HL-60 (cell line): ENCODE results near the gene CFAP45.

ENCODE experiments used
- DNase-seq, 2 experiments: peaks; one replicate each; pipeline ENCODE4 v3.0.0-alpha.2; 2010 to 2020; ENCODE audit warnings: low read depth in 1 of 2, low spot score in 1 of 2
- H3K27ac ChIP-seq: fragments of 250-450 bp; sonication (Bioruptor Pico); replicated peaks from 2 replicates; pipeline ENCODE4 v1.5.1; 2020; ENCODE audit warnings: mild to moderate bottlenecking, moderate library complexity
- H3K27me3 ChIP-seq: fragments of 250-450 bp; sonication (Bioruptor Pico); 2 replicates; pipeline ENCODE4 v1.5.1; 2021; ENCODE audit warnings: mild to moderate bottlenecking, moderate library complexity; ENCODE audit not compliant: insufficient read depth, poor library complexity, severe bottlenecking
- H3K4me3 ChIP-seq: replicated peaks from 2 replicates; pipeline ENCODE4 v1.5.1; 2011; ENCODE audit warnings: mild to moderate bottlenecking, control low read depth, low read length; ENCODE audit not compliant: insufficient read depth
- GABPA ChIP-seq: IDR thresholded peaks from 2 replicates; pipeline ENCODE4 v1.6.1; 2012; ENCODE audit warnings: low read depth
- POLR2AphosphoS5 ChIP-seq: IDR thresholded peaks from 2 replicates; pipeline ENCODE4 v1.6.1; 2012; ENCODE audit warnings: low read depth
- SPI1 ChIP-seq: IDR thresholded peaks from 2 replicates; pipeline ENCODE4 v1.6.1; 2012; ENCODE audit warnings: low read depth, mild to moderate bottlenecking, borderline replicate concordance
- TF ChIP-seq, protein P1 (sequence below): IDR thresholded peaks from one replicate; pipeline ENCODE4 v1.5.1; 2011; ENCODE audit warnings: low read length, control low read depth, inconsistent platforms; ENCODE audit not compliant: insufficient read depth
- TF ChIP-seq, protein P2 (sequence below): IDR thresholded peaks from 2 replicates; pipeline ENCODE4 v1.6.1; 2012; ENCODE audit warnings: low read depth; ENCODE audit not compliant: insufficient replicate concordance

The CFAP45 gene

DNA sequence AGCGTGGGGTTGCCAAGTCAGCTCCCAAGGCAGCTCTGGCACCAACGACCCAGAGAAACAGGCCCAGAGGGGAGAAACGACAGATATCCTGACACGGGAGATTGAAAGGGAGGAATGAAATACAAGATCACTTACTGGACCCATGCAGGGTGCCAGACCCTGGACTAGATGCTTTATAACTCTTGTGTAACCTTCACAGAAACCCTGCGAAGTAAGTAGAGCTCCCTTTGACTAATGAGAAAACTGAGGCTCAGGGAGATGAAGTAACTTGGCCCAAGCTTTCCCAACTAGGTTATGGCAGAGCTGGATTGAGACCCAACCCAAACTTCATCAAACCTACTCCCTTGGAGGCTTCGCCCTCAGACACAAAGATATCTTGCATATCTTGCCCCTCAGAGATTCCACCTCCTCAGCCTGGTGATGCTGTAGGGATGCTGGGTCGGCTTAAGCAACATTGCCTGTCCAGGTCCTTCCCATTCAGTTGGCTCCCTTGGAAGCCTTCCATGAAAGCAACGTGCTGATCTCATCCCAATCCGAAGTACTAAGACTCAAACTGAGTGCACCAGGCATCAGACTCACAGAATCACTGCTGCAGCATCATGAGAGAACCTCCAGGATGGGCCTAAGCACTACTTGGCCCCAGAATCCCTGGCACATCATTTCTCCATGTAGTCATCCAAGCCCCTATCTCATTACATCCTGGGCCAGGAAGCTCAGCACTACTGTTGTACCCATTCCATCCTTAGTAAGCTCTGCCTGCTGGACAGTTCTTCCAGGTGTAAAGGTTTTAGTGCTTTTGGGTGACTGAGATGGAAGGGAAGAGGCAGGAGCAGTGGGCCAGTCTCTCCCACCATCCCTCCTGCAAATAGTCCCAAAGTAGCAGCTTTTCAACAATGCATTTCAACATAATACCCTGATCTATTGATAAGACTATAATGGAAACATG lies 46.5 kb upstream of the CFAP45 start:
- peaks cover 33% of the 10 kb centered on the region for H3K27me3 ChIP-seq
- TF ChIP-seq, protein P1, sequence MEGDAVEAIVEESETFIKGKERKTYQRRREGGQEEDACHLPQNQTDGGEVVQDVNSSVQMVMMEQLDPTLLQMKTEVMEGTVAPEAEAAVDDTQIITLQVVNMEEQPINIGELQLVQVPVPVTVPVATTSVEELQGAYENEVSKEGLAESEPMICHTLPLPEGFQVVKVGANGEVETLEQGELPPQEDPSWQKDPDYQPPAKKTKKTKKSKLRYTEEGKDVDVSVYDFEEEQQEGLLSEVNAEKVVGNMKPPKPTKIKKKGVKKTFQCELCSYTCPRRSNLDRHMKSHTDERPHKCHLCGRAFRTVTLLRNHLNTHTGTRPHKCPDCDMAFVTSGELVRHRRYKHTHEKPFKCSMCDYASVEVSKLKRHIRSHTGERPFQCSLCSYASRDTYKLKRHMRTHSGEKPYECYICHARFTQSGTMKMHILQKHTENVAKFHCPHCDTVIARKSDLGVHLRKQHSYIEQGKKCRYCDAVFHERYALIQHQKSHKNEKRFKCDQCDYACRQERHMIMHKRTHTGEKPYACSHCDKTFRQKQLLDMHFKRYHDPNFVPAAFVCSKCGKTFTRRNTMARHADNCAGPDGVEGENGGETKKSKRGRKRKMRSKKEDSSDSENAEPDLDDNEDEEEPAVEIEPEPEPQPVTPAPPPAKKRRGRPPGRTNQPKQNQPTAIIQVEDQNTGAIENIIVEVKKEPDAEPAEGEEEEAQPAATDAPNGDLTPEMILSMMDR = no peak
- TF ChIP-seq, protein P2, sequence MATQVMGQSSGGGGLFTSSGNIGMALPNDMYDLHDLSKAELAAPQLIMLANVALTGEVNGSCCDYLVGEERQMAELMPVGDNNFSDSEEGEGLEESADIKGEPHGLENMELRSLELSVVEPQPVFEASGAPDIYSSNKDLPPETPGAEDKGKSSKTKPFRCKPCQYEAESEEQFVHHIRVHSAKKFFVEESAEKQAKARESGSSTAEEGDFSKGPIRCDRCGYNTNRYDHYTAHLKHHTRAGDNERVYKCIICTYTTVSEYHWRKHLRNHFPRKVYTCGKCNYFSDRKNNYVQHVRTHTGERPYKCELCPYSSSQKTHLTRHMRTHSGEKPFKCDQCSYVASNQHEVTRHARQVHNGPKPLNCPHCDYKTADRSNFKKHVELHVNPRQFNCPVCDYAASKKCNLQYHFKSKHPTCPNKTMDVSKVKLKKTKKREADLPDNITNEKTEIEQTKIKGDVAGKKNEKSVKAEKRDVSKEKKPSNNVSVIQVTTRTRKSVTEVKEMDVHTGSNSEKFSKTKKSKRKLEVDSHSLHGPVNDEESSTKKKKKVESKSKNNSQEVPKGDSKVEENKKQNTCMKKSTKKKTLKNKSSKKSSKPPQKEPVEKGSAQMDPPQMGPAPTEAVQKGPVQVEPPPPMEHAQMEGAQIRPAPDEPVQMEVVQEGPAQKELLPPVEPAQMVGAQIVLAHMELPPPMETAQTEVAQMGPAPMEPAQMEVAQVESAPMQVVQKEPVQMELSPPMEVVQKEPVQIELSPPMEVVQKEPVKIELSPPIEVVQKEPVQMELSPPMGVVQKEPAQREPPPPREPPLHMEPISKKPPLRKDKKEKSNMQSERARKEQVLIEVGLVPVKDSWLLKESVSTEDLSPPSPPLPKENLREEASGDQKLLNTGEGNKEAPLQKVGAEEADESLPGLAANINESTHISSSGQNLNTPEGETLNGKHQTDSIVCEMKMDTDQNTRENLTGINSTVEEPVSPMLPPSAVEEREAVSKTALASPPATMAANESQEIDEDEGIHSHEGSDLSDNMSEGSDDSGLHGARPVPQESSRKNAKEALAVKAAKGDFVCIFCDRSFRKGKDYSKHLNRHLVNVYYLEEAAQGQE = peak; percentile 17
- no peak overlapping the region for H3K4me3 ChIP-seq
- no peak overlapping the region for H3K27ac ChIP-seq
- no peak for DNase-seq

DNA sequence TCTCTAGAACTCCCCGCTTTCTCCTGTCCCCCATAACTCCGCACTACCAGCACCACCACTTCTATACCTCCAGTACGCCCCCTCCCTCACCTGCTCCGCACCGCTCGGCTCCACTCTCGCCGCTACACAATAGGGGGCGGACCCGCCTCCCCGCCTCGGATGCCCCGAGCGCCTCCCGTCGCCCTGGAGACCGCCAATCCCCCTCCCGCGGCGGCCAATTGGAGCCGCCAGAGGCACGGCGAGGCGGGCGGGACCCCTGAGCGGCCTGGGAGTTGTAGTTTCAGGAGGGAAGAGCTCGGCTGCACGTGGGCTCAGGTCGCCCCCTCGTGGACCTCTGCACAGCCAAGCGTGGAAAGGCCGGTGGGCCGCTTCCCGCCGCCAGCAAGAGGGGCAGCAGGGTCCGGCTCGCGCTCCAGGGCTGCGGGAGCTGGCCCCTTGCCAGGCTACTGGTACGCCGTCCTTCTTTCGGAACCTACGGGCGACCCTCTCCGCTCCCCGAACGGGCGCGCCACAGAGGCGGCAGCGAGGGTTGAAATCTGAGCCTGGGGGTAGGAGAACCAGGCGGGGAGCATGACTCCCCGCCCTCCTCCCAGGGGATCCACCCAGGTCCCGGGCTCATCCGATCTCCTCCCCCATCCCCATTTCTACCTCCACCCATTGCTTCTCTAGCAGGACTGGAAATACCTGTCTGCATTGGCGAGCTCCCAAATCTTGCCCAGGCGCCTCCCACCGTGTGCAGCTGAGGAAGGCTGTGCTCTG lies 45.7 kb upstream of the CFAP45 start, which contains the start of gene IGSF9:
Gene IGSF9, minus strand, starts transcription at position 131 of the 759 bp plus-strand sequence. CDS start 2,159 bp downstream, outside the sequence.
- Histone ChIP-seq H3K27me3 (peaks cover 33% of the 10 kb centered on the region), H3K4me3 (no peak within 1 kb of the TSS), H3K27ac (no peak within 1 kb of the TSS)
- TF ChIP-seq, protein P1 = no peak
- TF ChIP-seq SPI1 = no peak
- no peak for TF ChIP-seq GABPA
- no peak for TF ChIP-seq POLR2AphosphoS5
- TF ChIP-seq, protein P2 = no peak
- no peak for DNase-seq

DNA sequence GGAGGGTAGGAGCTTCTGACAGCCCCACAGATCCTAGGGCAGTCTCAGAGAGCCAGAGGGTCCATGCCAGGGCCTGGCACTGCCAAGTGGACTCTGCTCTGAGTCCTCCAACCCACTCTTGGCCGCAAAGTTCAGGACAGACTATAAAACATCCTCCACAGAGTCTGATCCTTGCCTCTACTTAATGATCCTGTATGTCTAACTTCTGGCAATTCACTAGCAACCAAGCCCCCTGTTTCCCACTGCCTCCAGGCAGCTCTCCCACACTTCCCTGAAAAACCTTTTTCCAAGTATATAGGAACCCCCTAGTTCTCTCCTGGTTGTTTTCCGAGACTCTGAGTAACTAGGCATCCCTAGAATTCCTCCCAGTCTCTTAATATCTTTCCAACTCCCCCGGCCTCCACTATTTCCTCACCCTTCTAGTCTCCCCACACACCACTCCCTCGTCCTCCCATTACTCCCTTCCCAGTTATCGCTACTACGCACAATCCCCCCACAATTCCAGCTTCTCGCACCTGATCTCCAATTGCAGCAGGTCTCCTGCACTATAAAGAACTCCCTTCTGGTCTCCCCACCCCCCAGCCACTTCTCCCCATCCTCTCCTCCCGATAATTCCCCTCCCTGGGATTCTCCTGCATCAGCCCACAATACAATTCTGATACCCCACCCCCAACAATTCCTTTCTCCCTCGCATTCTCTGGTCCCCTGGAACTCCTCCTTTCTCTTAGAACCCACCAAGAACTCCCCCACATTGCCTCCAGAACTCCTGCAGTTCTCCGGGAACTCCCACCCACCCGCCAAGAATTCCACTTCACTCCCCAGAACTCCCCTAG lies 44.9 kb upstream of the CFAP45 start:
- H3K4me3 ChIP-seq = no peak overlapping the region
- H3K27me3 ChIP-seq = peaks cover 33% of the 10 kb centered on the region
- no peak overlapping the region for H3K27ac ChIP-seq
- no peak for DNase-seq
- TF ChIP-seq, protein P2 = no peak
- TF ChIP-seq, protein P1 = no peak
- no peak for TF ChIP-seq POLR2AphosphoS5
- no peak for TF ChIP-seq GABPA
- no peak for TF ChIP-seq SPI1
